GM23338 (cell line): ENCODE data around the gene FAM120AOS. TPM values are rescaled to one million over a fixed set of nuclear protein-coding genes. Genes with fewer than 3 reads are reported as not detected.

Experiments used
- ATAC-seq: fragments of 200-7000 bp; cut with Tn5 transposase; 3 replicates; pipeline ENCODE4 v1.9.1; 2020
- DNase-seq: peaks from one replicate; pipeline ENCODE4 v3.0.0-alpha.2; 2015; ENCODE audit warnings: low spot score
- H2AFZ ChIP-seq: fragments of 200-600 bp; sonication (generic); 2 replicates; pipeline ENCODE4 v1.8.0; 2016; ENCODE audit warnings: antibody characterized with exemption, mild to moderate bottlenecking, moderate library complexity
- H3F3A ChIP-seq: fragments of 200-600 bp; sonication (generic); replicated peaks from 2 replicates; pipeline ENCODE4 v1.8.0; 2017; ENCODE audit warnings: antibody characterized with exemption, mixed run types, low read depth
- H3K27ac ChIP-seq: fragments of 200-600 bp; sonication (generic); 2 replicates; pipeline ENCODE4 v1.6.1; 2016; ENCODE audit warnings: low read depth
- H3K27me3 ChIP-seq: fragments of 200-600 bp; sonication (generic); 2 replicates; pipeline ENCODE4 v1.8.0; 2016; ENCODE audit warnings: mild to moderate bottlenecking, mixed run types, moderate library complexity; ENCODE audit not compliant: insufficient read depth
- H3K36me3 ChIP-seq: fragments of 200-600 bp; sonication (generic); 2 replicates; pipeline ENCODE4 v1.8.0; 2016; ENCODE audit warnings: mild to moderate bottlenecking; ENCODE audit not compliant: insufficient read depth
- H3K4me1 ChIP-seq: fragments of 200-600 bp; sonication (generic); 2 replicates; pipeline ENCODE4 v1.8.0; 2016; ENCODE audit warnings: mild to moderate bottlenecking, moderate library complexity; ENCODE audit not compliant: insufficient read depth
- H3K4me2 ChIP-seq: fragments of 200-600 bp; sonication (generic); 2 replicates; pipeline ENCODE4 v1.7.1; 2017; ENCODE audit warnings: mixed run types
- H3K4me3 ChIP-seq: fragments of 200-600 bp; sonication (generic); 2 replicates; pipeline ENCODE4 v1.6.1; 2016; ENCODE audit warnings: mixed run types
- H3K79me2 ChIP-seq: fragments of 200-600 bp; sonication (generic); replicated peaks from 2 replicates; pipeline ENCODE4 v1.8.0; 2017; ENCODE audit warnings: mild to moderate bottlenecking; ENCODE audit not compliant: insufficient read depth
- H3K9me2 ChIP-seq: fragments of 200-600 bp; sonication (generic); 2 replicates; pipeline ENCODE4 v1.8.0; 2017; ENCODE audit not compliant: insufficient read depth
- H4K20me1 ChIP-seq: fragments of 200-600 bp; sonication (generic); replicated peaks from 2 replicates; pipeline ENCODE4 v1.8.0; 2017; ENCODE audit warnings: mild to moderate bottlenecking; ENCODE audit not compliant: insufficient read depth
- H3K27ac Mint-ChIP-seq: 2 replicates; pipeline ENCODE4 v1.8.0; 2020; ENCODE audit warnings: inconsistent platforms, mild to moderate bottlenecking, moderate library complexity, mixed read lengths
- H3K27me3 Mint-ChIP-seq: 3 replicates; pipeline ENCODE4 v1.8.0; 2022; ENCODE audit warnings: low read depth, mild to moderate bottlenecking, moderate library complexity, mixed read lengths, inconsistent platforms; ENCODE audit not compliant: insufficient read depth, poor library complexity
- H3K36me3 Mint-ChIP-seq: 3 replicates; pipeline ENCODE4 v1.8.0; 2021; ENCODE audit warnings: low read depth, mild to moderate bottlenecking, inconsistent platforms, moderate library complexity, mixed read lengths
- H3K4me1 Mint-ChIP-seq: 3 replicates; pipeline ENCODE4 v1.8.0; 2020; ENCODE audit warnings: mild to moderate bottlenecking, inconsistent platforms, mixed read lengths
- H3K4me3 Mint-ChIP-seq: 3 replicates; pipeline ENCODE4 v1.8.0; 2021; ENCODE audit warnings: moderate library complexity, mild to moderate bottlenecking, inconsistent platforms, mixed read lengths
- H3K9me3 Mint-ChIP-seq: 3 replicates; pipeline ENCODE4 v1.8.0; 2020; ENCODE audit warnings: moderate library complexity, mild to moderate bottlenecking, inconsistent platforms, mixed read lengths
- CTCF ChIP-seq, 2 experiments: fragments of 200-600 bp in 1 of 2; sonication (generic) in 1 of 2; conservative IDR thresholded peaks; 2 replicates each; pipeline versions ENCODE4 v1.5.1 to v1.6.1; 2016 to 2017; ENCODE audit warnings: antibody characterized with exemption in 2 of 2, low read depth in 2 of 2, mild to moderate bottlenecking in 2 of 2, moderate library complexity in 1 of 2
- EZH2 ChIP-seq: fragments of 200-600 bp; sonication (generic); IDR thresholded peaks from one replicate; pipeline ENCODE4 v1.8.0; 2017; ENCODE audit warnings: antibody characterized with exemption, mild to moderate bottlenecking, low read depth; ENCODE audit not compliant: unreplicated experiment
- NANOG ChIP-seq: IDR thresholded peaks from 2 replicates; pipeline ENCODE4 v1.6.1; 2016; ENCODE audit warnings: antibody characterized with exemption, borderline replicate concordance
- POLR2AphosphoS5 ChIP-seq: IDR thresholded peaks from 2 replicates; pipeline ENCODE4 v1.6.1; 2016; ENCODE audit warnings: antibody characterized with exemption, low read depth
- STAT1 ChIP-seq: IDR thresholded peaks from one replicate; pipeline ENCODE4 v1.6.1; 2016; ENCODE audit warnings: antibody characterized with exemption; ENCODE audit not compliant: unreplicated experiment
- polyA plus RNA-seq: library from polyadenylated mRNA; unstranded; fragments of >200 nt; fragmentation: Nextera tagmentation; extraction: Ambion mirVana; gene quantifications from 2 replicates; pipeline ENCODE4 v1.2.1, GENCODE V29; 2016
- total RNA-seq: library from RNA; depleted of rRNA; stranded (reverse); fragments of >200 nt; shearing (Covaris generic); gene quantifications from 2 replicates; pipeline ENCODE4 v1.2.3, GENCODE V29; 2014
- TF ChIP-seq, protein P1 (sequence below): IDR thresholded peaks from 2 replicates; pipeline ENCODE4 v1.6.1; 2016; ENCODE audit warnings: antibody characterized with exemption
- TF ChIP-seq, protein P2 (sequence below): fragments of 250-450 bp; sonication (Bioruptor Pico); IDR thresholded peaks from 2 replicates; pipeline ENCODE4 v1.5.0; 2020; ENCODE audit warnings: mild to moderate bottlenecking, moderate library complexity

Gene FAM120AOS
- total and polyA plus RNA-seq, 2 experiments from 2014 or later = 31.5 to 40.4 TPM

DNA sequence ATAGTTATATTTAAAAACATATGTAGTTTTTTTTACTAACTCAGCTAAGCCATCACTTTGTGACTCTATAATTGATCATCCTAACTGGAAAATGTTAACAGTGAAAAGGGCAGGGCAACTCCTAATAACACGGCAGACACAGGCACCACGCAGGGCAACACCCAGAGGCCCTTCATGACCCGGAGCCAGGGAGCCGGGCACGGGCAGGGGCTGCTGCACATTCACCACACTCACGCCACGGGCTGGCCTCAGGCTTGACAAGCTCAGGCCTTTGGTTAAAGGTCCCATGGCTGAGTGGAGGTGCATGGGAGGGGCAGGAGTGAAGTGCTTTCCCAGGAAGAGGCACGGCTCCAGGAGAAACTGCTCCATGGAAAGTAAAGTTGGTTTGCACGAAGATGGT lies 54.9 kb downstream of the FAM120AOS start (continued):
- TF ChIP-seq EZH2 = no peak
- TF ChIP-seq, protein P1, sequence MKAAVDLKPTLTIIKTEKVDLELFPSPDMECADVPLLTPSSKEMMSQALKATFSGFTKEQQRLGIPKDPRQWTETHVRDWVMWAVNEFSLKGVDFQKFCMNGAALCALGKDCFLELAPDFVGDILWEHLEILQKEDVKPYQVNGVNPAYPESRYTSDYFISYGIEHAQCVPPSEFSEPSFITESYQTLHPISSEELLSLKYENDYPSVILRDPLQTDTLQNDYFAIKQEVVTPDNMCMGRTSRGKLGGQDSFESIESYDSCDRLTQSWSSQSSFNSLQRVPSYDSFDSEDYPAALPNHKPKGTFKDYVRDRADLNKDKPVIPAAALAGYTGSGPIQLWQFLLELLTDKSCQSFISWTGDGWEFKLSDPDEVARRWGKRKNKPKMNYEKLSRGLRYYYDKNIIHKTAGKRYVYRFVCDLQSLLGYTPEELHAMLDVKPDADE = no peak
- no peak for TF ChIP-seq CTCF (conservative IDR thresholded peaks at IDR 0.05; ENCODE audit: low read depth in 2 of 2)

GRCh38 chr9:93397661-93398373 lies 55.6 kb downstream of the FAM120AOS start:
- no peak overlapping the region for H3K4me3 ChIP-seq
- ATAC-seq (no peak), DNase-seq (no peak)
- H3K9me3 Mint-ChIP-seq = no peaks in the 10 kb centered on the region
- H3K36me3 Mint-ChIP-seq = no peaks in the 10 kb centered on the region
- H3K27ac ChIP-seq = no peak overlapping the region
- no peaks in the 10 kb centered on the region for H3K4me1 Mint-ChIP-seq
- TF ChIP-seq NANOG (no peak), STAT1 (no peak), POLR2AphosphoS5 (no peak)
- TF ChIP-seq, protein P2, sequence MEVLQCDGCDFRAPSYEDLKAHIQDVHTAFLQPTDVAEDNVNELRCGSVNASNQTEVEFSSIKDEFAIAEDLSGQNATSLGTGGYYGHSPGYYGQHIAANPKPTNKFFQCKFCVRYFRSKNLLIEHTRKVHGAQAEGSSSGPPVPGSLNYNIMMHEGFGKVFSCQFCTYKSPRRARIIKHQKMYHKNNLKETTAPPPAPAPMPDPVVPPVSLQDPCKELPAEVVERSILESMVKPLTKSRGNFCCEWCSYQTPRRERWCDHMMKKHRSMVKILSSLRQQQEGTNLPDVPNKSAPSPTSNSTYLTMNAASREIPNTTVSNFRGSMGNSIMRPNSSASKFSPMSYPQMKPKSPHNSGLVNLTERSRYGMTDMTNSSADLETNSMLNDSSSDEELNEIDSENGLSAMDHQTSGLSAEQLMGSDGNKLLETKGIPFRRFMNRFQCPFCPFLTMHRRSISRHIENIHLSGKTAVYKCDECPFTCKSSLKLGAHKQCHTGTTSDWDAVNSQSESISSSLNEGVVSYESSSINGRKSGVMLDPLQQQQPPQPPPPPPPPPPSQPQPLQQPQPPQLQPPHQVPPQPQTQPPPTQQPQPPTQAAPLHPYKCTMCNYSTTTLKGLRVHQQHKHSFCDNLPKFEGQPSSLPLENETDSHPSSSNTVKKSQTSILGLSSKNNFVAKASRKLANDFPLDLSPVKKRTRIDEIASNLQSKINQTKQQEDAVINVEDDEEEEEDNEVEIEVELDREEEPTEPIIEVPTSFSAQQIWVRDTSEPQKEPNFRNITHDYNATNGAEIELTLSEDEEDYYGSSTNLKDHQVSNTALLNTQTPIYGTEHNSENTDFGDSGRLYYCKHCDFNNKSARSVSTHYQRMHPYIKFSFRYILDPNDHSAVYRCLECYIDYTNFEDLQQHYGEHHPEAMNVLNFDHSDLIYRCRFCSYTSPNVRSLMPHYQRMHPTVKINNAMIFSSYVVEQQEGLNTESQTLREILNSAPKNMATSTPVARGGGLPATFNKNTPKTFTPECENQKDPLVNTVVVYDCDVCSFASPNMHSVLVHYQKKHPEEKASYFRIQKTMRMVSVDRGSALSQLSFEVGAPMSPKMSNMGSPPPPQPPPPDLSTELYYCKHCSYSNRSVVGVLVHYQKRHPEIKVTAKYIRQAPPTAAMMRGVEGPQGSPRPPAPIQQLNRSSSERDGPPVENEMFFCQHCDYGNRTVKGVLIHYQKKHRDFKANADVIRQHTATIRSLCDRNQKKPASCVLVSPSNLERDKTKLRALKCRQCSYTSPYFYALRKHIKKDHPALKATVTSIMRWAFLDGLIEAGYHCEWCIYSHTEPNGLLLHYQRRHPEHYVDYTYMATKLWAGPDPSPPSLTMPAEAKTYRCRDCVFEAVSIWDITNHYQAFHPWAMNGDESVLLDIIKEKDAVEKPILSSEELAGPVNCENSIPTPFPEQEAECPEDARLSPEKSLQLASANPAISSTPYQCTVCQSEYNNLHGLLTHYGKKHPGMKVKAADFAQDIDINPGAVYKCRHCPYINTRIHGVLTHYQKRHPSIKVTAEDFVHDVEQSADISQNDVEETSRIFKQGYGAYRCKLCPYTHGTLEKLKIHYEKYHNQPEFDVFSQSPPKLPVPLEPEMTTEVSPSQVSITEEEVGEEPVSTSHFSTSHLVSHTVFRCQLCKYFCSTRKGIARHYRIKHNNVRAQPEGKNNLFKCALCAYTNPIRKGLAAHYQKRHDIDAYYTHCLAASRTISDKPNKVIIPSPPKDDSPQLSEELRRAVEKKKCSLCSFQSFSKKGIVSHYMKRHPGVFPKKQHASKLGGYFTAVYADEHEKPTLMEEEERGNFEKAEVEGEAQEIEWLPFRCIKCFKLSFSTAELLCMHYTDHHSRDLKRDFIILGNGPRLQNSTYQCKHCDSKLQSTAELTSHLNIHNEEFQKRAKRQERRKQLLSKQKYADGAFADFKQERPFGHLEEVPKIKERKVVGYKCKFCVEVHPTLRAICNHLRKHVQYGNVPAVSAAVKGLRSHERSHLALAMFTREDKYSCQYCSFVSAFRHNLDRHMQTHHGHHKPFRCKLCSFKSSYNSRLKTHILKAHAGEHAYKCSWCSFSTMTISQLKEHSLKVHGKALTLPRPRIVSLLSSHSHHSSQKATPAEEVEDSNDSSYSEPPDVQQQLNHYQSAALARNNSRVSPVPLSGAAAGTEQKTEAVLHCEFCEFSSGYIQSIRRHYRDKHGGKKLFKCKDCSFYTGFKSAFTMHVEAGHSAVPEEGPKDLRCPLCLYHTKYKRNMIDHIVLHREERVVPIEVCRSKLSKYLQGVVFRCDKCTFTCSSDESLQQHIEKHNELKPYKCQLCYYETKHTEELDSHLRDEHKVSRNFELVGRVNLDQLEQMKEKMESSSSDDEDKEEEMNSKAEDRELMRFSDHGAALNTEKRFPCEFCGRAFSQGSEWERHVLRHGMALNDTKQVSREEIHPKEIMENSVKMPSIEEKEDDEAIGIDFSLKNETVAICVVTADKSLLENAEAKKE (CRISPR knock-in tag) = no peak
- TF ChIP-seq, protein P1 = no peak
- no peak overlapping the region for H3K4me2 ChIP-seq
- 0 out of 2 replicates have a peak, but pooled peaks cover 4% of the 10 kb centered on the region for H3K9me2 ChIP-seq
- no peaks in the 10 kb centered on the region for H3K36me3 ChIP-seq
- H3K4me3 Mint-ChIP-seq = no peak overlapping the region
- no peaks in the 10 kb centered on the region for H3K27me3 ChIP-seq
- H4K20me1 ChIP-seq = no peaks in the 10 kb centered on the region
- no peak overlapping the region for H2AFZ ChIP-seq
- no peaks in the 10 kb centered on the region for H3K4me1 ChIP-seq
- no peak overlapping the region for H3K27ac Mint-ChIP-seq
- H3K27me3 Mint-ChIP-seq = peaks cover 4% of the 10 kb centered on the region
- H3F3A ChIP-seq = no peaks in the 10 kb centered on the region
- H3K79me2 ChIP-seq = no peaks in the 10 kb centered on the region
